G401 (cell line): ENCODE data around the gene P2RY14. TPM values are rescaled to one million over a fixed set of nuclear protein-coding genes. Genes with fewer than 3 reads are reported as not detected.

Experiments used
- DNase-seq: peaks from one replicate; pipeline ENCODE4 v3.0.0-alpha.2; 2015; ENCODE audit warnings: low spot score
- in situ Hi-C: cut with HindIII; loops from 2 replicates; pipeline ENCODE4 v1.10.0; 2016; ENCODE audit warnings: low sequenced_read_pairs, mixed read lengths
- total RNA-seq: library from RNA; depleted of rRNA; stranded (reverse); fragments of >200 nt; shearing (Covaris generic); gene quantifications from 2 replicates; pipeline ENCODE4 v1.2.3, GENCODE V29; 2014

Gene P2RY14
- total RNA-seq, 1 experiment from 2014 or later, result not detected

DNA sequence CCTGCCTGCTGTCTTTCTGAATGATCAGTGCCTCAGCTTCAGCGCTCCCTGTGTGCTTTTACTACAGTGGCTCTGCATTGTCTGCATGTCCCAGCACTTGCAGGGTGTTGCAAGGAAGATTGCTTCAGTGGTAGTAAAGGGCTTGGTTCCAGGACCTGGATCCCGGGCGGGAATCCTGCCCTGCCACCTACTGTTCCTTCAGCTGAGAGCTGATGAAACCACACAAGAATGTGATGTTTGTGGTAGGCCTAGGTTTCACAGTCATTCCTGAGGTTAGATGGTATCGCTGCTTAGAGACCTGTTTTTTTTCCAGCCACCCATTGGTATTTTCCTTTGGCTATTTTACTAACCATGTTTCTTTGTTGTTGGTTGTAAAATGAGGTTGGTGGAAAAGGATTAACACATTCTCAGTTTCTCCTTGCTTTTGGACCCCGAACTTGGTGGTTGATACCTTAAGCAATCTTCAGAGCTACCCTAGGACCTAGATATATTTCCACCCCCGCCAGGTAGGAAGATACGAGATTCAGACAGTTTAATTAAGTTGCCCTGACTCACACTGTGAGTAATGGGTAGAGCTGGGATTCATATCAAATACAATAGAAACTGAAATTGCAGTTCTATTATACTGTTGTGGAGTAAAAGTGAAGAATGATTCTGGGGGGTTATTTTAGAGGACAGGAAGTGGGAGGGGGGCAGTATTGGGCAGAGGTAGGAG is 26.9 kb upstream of the P2RY14 start:
- in situ Hi-C loops, result no loop called here
- DNase-seq, result peak; percentile 39

DNA sequence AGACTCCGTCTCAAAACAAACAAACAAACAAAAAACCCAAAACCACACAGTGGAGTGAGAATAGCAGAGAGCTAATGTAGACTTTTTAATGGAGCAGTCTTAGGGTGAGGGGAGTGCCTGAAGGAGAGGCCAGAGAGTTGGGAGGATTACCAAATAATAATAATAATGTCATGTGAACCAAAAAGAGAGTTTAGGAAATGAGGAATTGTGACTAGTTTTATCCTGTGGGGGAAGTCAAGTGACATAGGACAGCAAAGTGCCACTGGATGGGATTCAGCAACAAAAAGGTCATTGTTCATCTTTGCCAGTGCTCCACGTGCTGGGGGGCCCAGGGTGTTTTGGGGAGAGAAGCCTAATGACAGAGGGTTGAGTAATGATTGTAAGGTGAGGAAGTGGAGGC is 25.4 kb upstream of the P2RY14 start:
- DNase-seq, result no peak
- in situ Hi-C loops, result no loop called here

DNA sequence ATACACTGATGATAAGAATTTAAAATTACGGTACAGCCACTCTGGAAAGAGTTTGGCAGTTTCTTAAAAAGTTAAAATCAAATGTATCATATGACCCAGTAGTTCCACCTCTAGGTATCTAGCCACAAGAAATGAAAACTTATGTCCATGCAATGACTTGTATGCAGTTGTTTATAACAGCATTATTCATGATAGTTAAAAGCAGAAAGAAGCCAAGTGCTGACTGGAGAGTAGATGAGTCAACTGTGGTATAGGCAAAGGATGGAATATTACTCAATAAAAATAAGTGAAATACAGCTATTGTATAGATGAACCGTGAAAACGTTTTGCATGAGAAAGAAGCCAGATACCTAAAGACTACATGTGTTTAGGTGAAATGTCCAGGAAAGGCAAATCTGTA is 23.4 kb upstream of the P2RY14 start:
- in situ Hi-C loops, result no loop called here
- DNase-seq, result no peak

DNA sequence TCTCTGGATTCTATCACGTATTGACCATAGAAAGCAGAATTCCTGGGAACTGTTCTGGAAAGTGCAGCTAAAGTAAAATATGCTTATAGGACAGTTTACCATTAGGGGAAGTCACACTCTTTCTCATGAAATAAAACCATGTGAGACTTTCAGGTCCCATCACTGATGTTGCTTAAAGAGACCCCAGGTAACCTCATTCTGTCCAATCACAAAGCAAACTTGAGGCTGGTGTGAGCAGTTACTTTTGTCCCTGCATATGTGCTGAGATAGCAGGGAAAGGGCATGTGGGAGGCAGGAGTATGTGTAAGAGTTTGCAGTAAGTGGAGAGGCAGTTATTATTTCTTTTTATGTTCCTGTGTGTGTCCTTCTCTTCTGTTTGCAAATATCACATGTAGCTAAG is 22.2 kb upstream of the P2RY14 start:
- no peak for DNase-seq
- in situ Hi-C loops, result no loop called here

DNA sequence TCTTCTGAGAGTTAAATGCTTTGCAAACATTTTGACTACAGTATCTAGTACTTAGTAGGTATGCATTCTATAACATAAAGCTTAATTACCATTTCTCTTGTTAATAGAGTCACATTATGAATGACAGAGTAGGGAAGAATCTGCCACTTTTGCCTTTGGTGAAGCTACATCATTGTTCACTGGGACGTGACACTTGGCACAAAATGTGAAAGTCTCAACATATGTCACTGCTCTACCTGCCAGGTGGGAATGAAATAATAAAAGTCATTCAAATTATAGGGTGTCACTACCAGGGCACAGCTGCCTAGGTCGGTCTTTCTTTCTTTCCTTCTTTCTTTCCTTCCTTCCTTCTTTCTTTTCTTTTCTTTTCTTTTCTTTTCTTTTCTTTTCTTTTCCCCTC is 20.7 kb upstream of the P2RY14 start:
- DNase-seq, result peak; percentile 67
- in situ Hi-C loops, result no loop called here

DNA sequence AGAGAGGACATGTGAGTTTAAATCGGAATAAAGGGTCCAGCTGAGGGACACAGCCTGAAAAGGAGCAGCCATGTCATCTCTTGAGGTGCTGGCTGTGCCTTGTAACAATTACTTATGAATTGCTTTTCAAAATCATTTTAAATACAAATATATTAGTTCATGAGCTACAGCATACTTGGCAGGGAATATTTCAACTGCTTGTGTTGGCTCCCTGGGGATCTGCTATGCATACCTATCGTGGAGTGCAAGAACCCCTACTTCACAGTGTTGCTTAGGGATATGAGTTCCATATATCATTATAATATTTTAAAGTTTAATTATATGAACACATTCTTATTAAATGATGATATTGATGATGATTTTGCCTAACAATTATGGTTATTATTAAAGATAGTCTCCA is 19.1 kb upstream of the P2RY14 start:
- no peak for DNase-seq
- in situ Hi-C loops, result no loop called here

DNA sequence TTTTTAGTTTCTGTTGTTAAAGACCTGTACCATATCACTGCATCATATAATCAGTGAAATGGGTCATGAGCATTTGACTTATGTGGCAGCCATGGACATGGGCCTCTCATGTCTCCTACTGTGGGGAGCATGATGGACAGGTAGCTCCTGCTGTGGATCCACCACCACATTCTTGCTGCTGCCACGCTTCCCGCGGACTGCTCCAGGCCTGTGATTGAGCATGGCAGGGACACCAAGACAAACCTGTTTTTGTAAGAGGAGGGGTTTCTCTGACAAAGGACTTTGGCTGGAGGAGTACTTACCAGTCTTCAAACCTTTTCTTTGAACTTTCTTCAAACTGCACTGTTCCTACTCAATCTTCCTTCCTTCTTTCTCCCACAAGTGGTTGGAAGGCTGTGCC is 17.9 kb upstream of the P2RY14 start:
- in situ Hi-C loops, result no loop called here
- no peak for DNase-seq

DNA sequence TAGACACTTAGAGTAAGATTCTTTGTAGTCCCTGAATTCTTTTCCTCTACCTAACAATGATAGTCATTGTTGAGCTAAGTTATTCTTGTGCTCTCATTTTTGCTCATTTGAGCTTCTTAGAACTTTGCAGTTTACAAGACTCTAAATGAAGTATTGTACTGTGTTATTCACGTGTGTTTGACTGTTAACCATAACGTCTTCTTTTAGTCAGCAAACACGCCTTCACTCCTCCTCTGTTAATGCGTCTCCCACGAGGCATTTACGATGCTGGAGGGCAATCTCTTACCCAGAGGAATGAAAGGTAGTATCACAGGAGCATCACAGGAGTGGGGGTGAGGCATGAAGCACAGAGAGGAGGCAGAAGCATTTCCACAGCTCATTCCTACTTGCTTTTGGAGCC is 14.8 kb upstream of the P2RY14 start:
- in situ Hi-C loops, result no loop called here

DNA sequence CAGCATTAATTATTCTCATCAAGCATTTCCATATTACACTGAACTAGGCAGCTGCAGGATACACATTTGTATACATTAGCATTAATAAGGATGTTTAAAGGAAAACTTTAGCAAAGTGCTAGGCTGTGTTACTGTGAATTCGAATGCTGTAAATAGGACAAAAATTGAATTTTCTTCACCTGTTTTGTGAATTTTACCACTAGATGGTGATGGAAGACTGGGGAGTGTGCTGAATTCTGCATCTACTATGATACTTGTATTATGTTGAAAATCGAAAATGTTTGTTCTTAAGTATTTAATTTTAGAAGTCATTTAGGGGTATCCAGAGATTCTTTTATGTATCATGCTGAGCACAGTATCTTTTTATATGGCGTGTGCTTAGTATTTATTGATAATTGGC is 12.3 kb upstream of the P2RY14 start:
- no peak for DNase-seq
- in situ Hi-C loops, result no loop called here

More for the DNA sequence above, 14.8 kb upstream of the P2RY14 start:
- DNase-seq, result no peak

DNA sequence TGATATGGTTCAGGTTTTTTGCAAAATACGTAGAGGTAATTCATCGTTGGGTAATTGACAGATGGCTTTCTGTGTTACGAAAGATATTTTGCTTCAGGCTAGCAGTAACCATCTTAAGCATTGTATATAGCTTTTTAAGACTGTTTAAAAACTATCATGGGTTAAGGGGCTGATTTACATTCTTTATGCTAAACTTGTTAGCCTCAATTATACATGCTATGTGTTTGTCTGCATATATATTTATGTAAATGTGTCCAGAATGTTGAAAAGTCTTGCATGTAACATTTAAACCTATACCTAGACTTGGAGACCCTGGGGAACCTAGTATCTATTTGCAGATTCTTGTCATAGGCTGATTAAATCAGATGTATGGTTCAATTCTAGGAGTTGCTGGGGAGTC is 11.1 kb upstream of the P2RY14 start:
- in situ Hi-C loops, result no loop called here
- no peak for DNase-seq

DNA sequence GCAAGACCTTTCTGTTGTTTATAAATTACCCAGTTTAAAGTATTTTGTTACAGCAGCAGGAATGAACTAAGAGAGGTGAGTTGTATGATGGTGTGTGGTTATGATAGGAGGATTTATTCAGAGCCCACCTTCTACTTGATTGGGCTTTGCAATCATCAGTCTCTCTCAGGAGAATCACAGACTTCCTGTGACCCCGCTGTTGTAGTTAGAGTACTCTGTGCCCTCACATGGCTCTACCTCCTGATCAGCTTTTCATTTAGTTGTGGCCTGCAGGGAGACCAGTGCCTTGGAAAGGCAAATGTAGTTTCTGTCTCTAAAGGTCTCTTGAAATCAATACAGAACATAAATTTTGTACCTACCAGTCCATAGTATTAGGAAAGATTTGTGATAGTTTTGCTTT is 7.6 kb upstream of the P2RY14 start:
- DNase-seq, result no peak
- in situ Hi-C loops, result no loop called here

DNA sequence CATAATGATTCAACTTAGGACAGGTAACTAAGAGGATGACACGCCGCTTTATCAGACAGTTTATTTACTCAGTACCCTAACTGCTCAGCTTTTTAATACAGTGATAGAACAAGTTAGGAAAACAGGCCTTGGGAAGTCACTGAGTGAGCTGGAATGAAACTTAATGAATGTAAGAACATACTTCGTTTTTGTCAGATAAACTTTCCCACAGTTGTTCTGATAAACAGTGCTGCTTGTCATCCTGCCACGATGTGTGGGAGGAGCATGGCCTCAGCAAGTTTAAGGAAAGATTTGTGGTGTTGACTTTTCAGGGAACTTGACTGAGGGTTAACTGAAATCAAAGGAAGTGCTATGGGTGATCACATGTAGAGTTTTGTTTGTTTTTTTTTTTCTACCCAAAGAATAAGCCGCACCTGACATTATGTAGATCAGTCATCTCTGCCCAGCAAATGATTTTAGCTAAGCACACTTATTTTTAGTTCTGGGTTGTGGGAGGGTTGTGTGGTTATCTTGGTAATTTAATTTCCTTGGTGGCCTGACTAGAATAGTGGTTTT is 5.6 kb upstream of the P2RY14 start:
- no peak for DNase-seq
- in situ Hi-C loops, result no loop called here

DNA sequence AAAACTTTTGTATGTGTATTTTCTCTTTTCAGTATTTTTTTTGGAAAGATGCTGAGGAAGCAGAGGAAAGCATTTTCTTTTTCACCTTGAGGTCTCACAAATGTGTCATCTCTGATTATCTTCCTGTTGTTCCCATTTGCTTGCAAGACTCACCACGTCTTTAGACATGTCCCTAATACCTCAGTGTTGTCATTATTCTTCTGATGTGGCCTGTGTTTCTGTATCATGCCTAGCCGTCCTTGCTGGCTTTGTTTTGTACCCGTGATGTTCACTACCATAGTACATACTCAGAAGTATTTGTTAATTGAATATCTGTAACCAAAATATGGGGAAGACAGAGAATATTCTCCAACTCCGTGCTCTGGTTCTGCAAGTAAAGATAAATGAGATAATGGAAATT is 5.0 kb upstream of the P2RY14 start:
- DNase-seq, result no peak
- in situ Hi-C loops, result no loop called here

DNA sequence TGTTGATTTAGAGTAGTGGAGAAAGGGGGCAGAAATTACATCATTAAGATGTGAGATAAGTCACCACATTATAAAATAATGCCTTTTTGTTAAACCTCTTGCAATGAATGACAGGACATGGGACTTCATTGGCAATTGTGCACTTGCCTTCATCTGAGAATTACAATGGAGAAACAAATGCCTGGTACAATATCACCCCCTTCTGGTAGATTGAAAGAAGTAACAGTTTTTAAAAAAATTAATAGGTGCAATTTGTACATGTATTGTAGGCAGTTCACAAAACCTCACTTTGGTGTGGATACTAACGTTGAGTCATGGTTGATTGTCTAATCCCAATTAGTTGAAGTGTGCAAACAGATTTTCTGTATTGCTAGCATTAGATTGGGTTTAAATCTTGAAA is 4.6 kb upstream of the P2RY14 start:
- DNase-seq, result peak; percentile 61
- in situ Hi-C loops, result no loop called here

DNA sequence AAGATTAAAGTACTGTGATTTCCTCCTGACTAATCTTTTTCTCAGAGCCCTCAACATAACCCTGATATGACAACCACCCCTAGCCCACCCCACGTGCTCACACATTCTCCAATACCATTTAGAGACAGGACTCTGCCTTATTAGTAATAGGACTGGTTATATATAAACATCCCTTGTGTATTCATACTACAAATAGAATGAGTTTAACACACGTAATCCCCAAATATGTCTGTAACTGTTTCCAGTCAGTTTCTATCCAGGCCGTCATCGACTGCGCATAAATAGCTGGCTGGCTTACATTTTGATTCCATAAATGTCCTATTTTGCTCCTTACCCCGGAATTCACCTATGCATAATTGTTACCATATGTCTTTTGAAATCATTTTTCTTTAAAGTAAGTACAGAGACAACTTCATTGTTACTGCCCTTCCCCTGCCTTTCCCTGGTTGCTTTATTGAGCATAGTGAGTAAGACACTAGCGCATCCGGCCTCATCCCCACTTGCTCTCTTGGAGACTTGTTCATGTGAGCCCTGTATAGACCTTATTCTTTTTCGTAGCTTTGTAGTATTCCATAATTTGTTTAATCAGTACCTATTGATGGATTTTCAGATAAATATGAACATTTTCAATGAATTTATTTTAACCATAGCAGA is 3.5 kb upstream of the P2RY14 start:
- in situ Hi-C loops, result no loop called here
- no peak for DNase-seq

DNA sequence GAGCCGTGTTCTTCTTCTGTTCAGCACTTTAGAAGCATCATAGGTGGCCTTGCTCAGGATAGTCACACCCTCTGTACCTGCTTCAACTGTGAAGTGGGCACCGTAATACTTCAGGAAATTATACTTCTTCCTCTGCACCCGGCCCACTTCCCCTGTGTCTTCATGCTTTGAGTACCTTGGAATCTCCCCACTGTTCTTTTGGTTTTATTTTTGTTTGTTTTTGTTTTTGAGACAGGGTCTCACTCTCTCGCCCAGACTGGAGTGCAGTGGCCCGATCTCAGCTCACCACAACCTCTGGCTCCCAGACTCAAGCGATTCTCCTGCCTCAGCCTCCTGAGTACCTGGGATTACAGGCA is 1.7 kb downstream of the P2RY14 start:
- in situ Hi-C loops, result no loop called here

DNA sequence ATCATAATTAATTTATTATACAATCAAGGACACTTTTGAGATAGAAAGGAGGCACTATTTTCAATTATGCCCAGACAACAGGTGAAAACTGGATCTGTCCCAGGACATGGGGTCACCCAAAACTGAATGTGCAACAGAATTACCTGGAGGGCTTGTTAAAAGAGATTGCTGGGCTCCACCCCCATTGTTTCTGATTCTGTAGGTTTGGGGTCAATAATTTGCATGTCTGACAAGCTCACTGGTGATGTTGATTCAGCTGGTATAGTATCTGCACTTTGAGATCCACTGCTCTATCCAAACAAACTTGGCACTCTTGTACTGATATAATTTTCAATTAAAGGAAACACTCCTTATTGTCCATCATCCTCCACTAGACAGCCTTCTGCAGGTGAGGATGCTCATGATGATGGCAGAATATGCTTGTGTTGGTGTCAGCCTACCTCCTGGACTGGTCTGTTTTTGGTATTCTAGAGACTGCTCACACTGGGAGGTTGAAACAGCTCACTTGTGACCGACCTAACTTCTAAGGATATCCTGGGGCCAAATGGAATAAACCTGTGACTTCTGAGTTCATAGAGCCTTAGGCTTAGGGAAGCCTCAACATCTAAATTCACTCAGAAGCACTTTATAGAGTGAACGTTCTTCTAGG is 2.2 kb downstream of the P2RY14 start:
- DNase-seq, result no peak
- in situ Hi-C loops, result no loop called here

More for the DNA sequence above, 1.7 kb downstream of the P2RY14 start:
- DNase-seq, result no peak

DNA sequence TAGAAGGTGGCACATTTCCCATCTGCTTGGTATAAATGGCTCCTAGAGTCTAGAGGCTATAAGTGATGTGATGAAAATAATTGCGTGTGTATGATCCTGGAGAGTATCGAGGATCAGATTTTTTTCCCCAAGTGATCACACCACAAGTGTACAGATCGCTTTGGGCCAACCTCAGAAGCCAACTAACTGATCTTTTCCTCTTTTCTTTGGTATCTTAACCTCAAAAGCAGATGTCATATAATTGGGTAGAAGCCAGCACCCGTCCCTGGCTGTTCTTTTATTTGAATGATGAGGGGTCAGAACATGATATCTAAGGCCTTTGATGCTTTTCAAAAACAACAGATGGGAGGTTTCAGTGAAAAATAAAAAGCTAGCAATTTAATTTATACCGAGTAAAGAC is 3.3 kb downstream of the P2RY14 start:
- no peak for DNase-seq
- in situ Hi-C loops, result no loop called here

DNA sequence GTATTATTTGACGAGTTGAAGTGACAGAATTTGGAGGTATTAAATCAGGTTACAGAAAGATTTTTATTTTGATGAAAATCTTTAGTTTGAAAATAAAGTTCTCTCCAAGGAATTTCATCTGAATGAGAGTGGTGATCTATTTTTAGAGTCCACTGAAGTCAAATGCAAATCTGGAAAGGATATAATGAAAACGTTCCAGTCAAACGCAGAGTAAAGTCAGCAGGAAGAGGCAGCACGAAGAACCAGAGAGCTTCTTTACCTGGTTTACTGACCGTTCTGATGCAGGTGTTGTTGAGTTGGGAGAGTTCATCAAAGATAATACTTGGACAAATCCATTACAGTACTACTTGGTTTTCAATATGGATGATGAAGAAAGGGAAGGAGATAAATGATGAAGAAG is 8.7 kb downstream of the P2RY14 start:
- no peak for DNase-seq
- in situ Hi-C loops, result no loop called here
